HUES6 (cell line): ENCODE results near the gene CRYL1.

Experiments
- H3K27ac ChIP-seq: 2 replicates; pipeline ENCODE4 v1.7.0; 2013; ENCODE audit warnings: low read depth, mild to moderate bottlenecking, low read length, inconsistent platforms
- H3K27me3 ChIP-seq: 2 replicates; pipeline ENCODE4 v1.6.1; 2013; ENCODE audit warnings: low read length; ENCODE audit not compliant: control insufficient read depth, insufficient read depth
- H3K36me3 ChIP-seq: 2 replicates; pipeline ENCODE4 v1.6.1; 2013; ENCODE audit warnings: low read length; ENCODE audit not compliant: control insufficient read depth, insufficient read depth
- H3K4me1 ChIP-seq: 2 replicates; pipeline ENCODE4 v1.6.1; 2013; ENCODE audit warnings: low read length; ENCODE audit not compliant: control insufficient read depth, insufficient read depth
- H3K4me3 ChIP-seq: 2 replicates; pipeline ENCODE4 v1.5.1; 2013; ENCODE audit warnings: low read depth, low read length
- H3K9ac ChIP-seq: one replicate; pipeline ENCODE4 v1.6.1; 2013; ENCODE audit warnings: mild to moderate bottlenecking, low read length
- H3K9me3 ChIP-seq: 2 replicates; pipeline ENCODE4 v1.6.1; 2013; ENCODE audit warnings: low read depth, low read length; ENCODE audit not compliant: control insufficient read depth, insufficient read depth

CRYL1 gene

DNA sequence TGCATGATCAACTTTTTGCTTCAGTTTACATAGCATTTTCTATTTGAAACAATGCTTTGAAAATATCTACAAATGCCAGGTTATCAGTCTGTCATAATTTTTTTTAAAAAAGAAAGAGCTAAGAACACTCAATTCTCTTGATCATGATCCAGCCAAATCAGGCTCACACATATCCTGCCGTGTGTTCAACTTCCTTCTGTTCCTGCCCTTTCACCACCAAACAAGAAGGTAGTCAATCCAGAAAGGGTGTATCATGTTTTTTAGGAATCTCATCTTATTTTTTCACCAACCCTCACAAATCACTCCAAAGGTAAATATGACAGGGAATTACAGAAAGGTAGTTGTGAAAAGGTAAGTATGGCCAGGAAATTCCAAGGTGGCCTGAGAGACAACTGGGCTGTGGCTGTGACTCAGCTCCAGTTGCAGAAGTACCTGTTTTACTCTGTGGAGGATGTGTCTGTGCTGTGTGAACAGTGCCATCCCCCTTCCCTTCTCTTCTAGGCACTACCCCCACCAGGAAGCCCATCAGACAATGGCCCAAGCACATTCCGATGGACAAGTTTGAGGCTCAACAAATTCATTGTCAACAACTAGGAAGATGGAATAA lies 154.7 kb downstream of the CRYL1 start:
- Histone ChIP-seq H3K9ac (no peak overlapping the region), H3K27me3 (no peaks in the 10 kb centered on the region), H3K36me3 (no peaks in the 10 kb centered on the region), H3K4me1 (peaks cover 4% of the 10 kb centered on the region; the same call in 1 of the 2 replicates), H3K27ac (no peak overlapping the region), H3K4me3 (no peak overlapping the region), H3K9me3 (no peaks in the 10 kb centered on the region)

DNA sequence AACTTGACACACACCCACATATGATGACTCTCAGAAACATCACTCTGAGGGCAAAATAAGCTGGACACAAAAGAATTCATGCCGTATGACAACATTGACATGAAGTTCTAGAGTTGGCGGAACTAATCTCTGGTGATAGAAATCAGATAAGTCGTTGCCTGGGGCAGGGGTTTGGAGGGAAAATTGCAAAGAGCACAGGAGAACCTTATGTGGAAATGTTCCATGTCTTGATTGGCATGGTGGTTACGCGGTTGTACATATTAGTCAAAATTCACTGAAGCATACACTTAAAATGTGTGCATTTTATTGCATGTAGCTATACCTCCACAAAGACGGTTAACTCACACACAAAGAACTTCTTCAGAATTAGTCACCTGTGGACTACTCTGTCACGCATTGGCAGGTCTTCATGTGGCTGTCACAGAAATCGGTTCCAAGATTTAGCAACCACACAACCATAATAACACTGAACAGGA lies 155.7 kb downstream of the CRYL1 start:
- Histone ChIP-seq H3K9ac (no peak overlapping the region), H3K36me3 (no peaks in the 10 kb centered on the region), H3K27me3 (no peaks in the 10 kb centered on the region), H3K4me3 (no peak overlapping the region), H3K4me1 (peaks cover 4% of the 10 kb centered on the region; the same call in 1 of the 2 replicates), H3K27ac (no peak overlapping the region), H3K9me3 (no peaks in the 10 kb centered on the region)

DNA sequence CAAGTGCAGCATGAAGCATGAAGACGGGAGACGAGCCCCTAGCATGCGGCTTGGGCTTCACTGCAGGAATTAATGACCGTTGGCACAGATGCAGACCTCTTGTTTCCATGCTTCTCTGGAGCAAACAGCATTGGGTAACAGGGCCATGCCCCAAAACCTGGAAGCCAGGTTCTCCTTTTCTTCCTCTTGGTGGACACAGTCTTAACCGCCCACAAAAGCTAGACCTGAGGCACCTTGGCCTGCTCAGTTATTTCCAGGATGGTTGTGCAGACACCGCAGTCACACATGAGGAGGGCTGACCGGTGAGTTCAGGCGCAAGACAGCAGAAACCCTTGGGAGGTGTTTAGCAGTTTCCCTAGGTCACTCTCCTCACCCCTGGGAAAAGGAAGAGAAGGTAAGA lies 159.6 kb downstream of the CRYL1 start:
- Histone ChIP-seq H3K4me1 (peaks cover 3% of the 10 kb centered on the region; the same call in 1 of the 2 replicates), H3K9me3 (no peaks in the 10 kb centered on the region), H3K4me3 (no peak overlapping the region), H3K9ac (no peak overlapping the region), H3K27ac (no peak overlapping the region), H3K27me3 (peaks cover 11% of the 10 kb centered on the region; the same call in 1 of the 2 replicates), H3K36me3 (no peaks in the 10 kb centered on the region)

DNA sequence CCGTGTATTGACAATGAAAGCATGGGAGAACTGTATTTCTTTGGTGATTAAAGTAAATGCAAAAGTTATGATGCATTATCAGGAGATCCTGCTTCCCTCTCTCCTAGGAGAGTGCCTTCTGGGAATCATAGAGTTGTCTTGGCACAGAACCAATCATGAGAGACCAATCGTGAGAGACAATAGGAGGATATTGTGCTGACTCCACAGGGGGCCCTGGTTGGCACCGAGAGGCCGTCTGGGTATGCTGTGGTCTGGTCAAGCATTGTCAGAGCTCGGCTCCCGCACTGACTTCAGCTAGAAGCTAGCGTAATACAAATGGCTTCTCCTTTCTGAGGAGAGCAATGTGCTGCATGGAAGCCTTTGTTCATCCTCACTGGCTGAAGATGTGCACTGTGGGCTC lies 162.1 kb downstream of the CRYL1 start:
- no peak overlapping the region for H3K4me3 ChIP-seq
- H3K36me3 ChIP-seq = no peaks in the 10 kb centered on the region
- H3K9ac ChIP-seq = no peak overlapping the region
- H3K4me1 ChIP-seq = no peaks in the 10 kb centered on the region
- H3K27me3 ChIP-seq = peaks cover 24% of the 10 kb centered on the region; the same call in 1 of the 2 replicates
- H3K27ac ChIP-seq = no peak overlapping the region
- no peaks in the 10 kb centered on the region for H3K9me3 ChIP-seq

DNA sequence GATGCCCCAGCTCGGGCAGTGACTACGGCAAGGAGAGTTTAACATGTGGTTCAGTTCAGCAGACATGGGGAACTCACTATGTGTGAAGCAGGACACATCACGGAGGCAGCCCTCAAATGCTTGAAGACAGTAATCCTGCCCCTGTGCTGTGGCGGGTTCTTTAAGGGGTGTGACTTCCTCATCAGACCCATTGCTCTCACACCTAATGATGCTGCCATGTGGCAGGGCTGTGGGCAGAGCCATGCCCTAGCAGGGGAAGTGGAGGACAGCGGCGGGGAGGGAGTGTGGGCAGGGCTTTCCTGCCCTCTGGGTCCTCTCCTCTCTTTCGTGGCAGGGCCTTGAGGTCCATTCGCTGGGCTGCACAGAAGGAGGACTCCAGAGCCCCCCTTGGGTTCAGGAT lies 162.5 kb downstream of the CRYL1 start:
- H3K4me3 ChIP-seq = no peak overlapping the region
- no peak overlapping the region for H3K9ac ChIP-seq
- no peaks in the 10 kb centered on the region for H3K36me3 ChIP-seq
- H3K4me1 ChIP-seq = no peaks in the 10 kb centered on the region
- H3K9me3 ChIP-seq = no peaks in the 10 kb centered on the region
- H3K27ac ChIP-seq = no peak overlapping the region
- H3K27me3 ChIP-seq = peaks cover 24% of the 10 kb centered on the region; the same call in 1 of the 2 replicates

DNA sequence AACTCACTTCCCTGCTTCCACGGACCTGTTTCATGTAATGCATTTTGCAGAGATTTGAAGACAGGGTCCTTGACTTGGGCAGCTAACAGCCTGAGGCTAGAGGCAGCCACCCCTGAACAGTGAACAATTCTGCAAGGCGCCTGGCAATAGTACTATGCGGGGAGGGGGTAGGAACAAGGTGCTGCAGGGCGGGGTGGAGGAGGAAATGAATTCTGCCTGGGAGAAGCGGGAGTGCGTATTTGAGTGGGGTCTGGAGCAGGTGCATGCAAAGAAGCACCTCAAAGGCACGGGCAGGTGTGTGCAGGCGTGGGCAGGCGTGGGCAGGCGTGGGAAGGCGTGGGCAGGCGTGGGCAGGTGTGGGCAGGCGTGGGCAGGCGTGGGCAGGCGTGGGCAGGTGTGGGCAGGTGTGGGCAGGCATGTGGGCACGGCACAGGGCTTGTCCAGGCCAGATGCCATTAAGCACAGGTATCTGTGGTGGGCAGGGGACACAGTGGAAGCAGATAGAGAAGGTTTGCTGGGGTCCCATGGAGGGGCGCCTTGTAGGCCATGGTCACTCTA lies 163.1 kb downstream of the CRYL1 start:
- no peak overlapping the region for H3K9ac ChIP-seq
- H3K36me3 ChIP-seq = no peaks in the 10 kb centered on the region
- peaks cover 24% of the 10 kb centered on the region; the same call in 1 of the 2 replicates for H3K27me3 ChIP-seq
- H3K4me3 ChIP-seq = no peak overlapping the region
- no peaks in the 10 kb centered on the region for H3K9me3 ChIP-seq
- no peaks in the 10 kb centered on the region for H3K4me1 ChIP-seq
- no peak overlapping the region for H3K27ac ChIP-seq

DNA sequence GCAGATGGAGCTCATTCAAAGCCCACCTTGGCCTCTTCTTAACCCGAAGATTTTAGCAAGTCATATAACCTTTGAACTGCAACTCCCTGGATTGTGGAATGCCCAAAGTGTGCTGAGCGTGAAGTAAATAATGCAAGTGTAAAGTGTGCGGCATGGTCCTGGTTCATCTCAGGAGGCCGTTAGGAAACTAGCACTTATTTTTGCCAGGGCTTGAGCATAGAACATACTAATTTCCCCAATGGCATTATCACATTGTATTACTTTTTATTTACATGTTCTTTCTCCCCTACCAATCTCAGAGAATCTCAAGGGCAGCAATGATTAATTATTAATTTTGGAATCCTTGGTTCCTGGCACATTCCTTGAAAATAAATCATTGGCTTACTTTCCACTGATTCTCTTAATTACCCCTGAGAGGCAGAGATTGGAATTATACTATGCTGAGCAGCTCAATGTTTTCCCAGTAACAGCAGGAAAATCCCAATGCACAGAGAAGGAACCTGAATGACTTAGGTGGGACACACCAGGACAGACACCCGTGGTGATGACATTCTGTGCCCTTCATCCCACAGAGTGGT lies 164.7 kb downstream of the CRYL1 start:
- Histone ChIP-seq H3K36me3 (no peaks in the 10 kb centered on the region), H3K9ac (no peak overlapping the region), H3K27ac (no peak overlapping the region), H3K27me3 (peaks cover 24% of the 10 kb centered on the region; the same call in 1 of the 2 replicates), H3K4me1 (no peaks in the 10 kb centered on the region), H3K4me3 (no peak overlapping the region), H3K9me3 (no peaks in the 10 kb centered on the region)

DNA sequence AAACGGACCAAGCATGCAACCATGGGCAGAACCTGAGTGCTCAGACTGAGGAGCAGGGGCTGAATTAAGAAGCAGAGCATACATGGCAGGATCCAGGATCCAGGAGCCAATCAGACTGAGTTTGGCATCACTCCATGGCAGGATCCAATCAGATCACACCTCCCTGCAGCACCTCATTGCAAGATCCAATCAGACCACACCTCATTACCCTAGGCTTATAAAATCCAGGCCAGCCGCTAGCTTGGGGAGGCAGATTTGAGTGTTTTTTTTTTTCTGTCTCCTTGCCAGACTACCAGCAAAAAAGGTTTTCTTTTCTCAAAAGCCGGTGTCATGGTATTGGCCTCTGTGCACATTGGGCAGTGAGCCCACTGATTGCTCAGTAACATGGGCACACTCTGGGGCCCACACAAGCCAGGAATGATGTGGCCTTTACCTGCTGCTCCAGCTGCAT lies 165.6 kb downstream of the CRYL1 start:
- Histone ChIP-seq H3K9me3 (no peaks in the 10 kb centered on the region), H3K36me3 (no peaks in the 10 kb centered on the region), H3K27me3 (peaks cover 24% of the 10 kb centered on the region; the same call in 1 of the 2 replicates), H3K4me3 (no peak overlapping the region), H3K27ac (no peak overlapping the region), H3K9ac (no peak overlapping the region), H3K4me1 (no peaks in the 10 kb centered on the region)

DNA sequence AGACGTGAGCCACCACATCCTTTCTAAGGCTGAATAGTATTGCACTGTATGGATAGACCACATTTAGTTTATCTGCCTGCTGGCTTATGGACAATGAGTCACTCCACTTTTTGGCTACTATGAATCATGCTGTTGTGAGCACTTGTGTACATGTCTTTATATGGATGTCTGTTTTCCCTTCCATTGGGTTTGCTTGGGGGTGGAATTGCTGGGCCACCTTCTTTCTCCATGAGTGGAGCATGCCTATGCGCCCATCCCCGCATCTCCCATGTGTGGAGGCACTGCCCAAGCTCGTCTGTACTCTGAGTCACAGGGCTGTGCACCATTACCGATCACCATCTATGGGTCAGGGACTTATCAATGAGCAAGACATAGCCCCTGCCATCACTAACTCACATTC lies 166.3 kb downstream of the CRYL1 start:
- H3K27me3 ChIP-seq = peaks cover 24% of the 10 kb centered on the region; the same call in 1 of the 2 replicates
- H3K4me3 ChIP-seq = no peak overlapping the region
- no peak overlapping the region for H3K27ac ChIP-seq
- H3K9ac ChIP-seq = no peak overlapping the region
- H3K4me1 ChIP-seq = no peaks in the 10 kb centered on the region
- no peaks in the 10 kb centered on the region for H3K9me3 ChIP-seq
- no peaks in the 10 kb centered on the region for H3K36me3 ChIP-seq

DNA sequence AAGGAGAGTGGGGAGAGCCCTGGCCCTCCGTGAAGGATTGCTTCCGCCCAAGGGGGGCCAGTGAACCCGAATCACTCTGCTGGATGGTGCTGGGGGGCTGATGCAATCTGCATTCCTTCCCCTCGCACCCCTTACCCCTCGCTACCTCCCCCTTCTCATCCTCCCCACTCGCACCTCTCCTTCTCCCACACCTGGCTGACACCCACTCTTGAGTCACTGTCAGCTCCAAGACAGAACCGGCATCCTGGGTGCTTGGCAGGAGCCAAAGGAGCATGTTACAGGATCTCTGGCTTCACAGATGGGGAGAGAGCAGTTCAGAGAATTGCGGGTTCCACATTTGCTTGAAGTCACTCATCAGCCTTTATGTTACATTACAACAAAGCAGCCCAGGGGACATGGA lies 167.6 kb downstream of the CRYL1 start:
- Histone ChIP-seq H3K4me1 (no peaks in the 10 kb centered on the region), H3K9me3 (no peaks in the 10 kb centered on the region), H3K27me3 (peaks cover 21% of the 10 kb centered on the region; the same call in 1 of the 2 replicates), H3K9ac (no peak overlapping the region), H3K4me3 (no peak overlapping the region), H3K27ac (no peak overlapping the region), H3K36me3 (no peaks in the 10 kb centered on the region)

DNA sequence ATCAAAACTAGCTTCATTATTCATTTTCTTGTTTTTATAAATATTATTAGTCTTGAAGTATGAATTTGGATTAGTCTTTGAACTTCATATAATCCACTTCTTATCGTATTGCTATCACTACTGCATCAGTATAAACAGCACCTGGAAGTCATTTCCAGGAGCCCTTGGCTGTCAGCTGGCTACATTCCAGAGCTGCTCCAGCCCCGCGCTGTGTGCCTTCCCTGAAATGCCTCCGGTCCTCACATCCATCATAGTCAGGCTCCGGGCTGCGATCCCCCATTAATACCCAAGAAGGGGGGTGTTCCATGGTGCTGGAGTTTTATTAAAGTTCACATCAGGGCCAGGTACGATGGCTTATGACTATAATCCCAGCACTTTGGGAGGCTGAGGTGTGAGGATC lies 169.2 kb downstream of the CRYL1 start:
- Histone ChIP-seq H3K4me1 (no peaks in the 10 kb centered on the region), H3K9ac (no peak overlapping the region), H3K27me3 (peaks cover 17% of the 10 kb centered on the region; the same call in 1 of the 2 replicates), H3K4me3 (no peak overlapping the region), H3K27ac (no peak overlapping the region), H3K36me3 (no peaks in the 10 kb centered on the region), H3K9me3 (no peaks in the 10 kb centered on the region)
